ENCODE measurements around the gene LYVE1.

The LYVE1 gene

DNA sequence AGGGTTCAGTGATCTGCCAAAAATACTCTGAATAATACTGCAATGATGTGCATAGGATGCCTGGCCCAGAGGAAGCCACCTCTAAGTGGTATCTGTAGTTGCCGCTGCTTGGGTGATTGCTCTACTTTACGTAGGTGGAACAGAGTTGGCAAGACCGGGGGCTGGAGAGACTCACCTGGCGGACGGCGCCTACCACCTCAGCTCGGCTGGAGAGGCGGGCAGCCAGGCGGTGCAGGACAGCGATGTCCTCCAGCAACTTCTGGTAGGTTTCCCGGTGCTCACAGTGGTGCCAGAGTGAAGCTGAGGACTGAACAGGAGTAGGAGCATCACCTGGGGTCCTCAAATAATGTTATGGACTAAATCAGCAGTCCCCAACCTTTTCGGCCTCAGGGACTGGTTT, 34.5 kb upstream of the LYVE1 start:
- TF ChIP-seq, protein P1, sequence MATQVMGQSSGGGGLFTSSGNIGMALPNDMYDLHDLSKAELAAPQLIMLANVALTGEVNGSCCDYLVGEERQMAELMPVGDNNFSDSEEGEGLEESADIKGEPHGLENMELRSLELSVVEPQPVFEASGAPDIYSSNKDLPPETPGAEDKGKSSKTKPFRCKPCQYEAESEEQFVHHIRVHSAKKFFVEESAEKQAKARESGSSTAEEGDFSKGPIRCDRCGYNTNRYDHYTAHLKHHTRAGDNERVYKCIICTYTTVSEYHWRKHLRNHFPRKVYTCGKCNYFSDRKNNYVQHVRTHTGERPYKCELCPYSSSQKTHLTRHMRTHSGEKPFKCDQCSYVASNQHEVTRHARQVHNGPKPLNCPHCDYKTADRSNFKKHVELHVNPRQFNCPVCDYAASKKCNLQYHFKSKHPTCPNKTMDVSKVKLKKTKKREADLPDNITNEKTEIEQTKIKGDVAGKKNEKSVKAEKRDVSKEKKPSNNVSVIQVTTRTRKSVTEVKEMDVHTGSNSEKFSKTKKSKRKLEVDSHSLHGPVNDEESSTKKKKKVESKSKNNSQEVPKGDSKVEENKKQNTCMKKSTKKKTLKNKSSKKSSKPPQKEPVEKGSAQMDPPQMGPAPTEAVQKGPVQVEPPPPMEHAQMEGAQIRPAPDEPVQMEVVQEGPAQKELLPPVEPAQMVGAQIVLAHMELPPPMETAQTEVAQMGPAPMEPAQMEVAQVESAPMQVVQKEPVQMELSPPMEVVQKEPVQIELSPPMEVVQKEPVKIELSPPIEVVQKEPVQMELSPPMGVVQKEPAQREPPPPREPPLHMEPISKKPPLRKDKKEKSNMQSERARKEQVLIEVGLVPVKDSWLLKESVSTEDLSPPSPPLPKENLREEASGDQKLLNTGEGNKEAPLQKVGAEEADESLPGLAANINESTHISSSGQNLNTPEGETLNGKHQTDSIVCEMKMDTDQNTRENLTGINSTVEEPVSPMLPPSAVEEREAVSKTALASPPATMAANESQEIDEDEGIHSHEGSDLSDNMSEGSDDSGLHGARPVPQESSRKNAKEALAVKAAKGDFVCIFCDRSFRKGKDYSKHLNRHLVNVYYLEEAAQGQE (IDR thresholded peaks at IDR 0.05; ENCODE audit: insufficient read depth in 1 of 2, low read depth in 2 of 2, low read length in 2 of 2) = no peak
- TF ChIP-seq POLR2AphosphoS5 (IDR thresholded peaks at IDR 0.05; ENCODE audit: low read depth, low read length) = no peak

DNA sequence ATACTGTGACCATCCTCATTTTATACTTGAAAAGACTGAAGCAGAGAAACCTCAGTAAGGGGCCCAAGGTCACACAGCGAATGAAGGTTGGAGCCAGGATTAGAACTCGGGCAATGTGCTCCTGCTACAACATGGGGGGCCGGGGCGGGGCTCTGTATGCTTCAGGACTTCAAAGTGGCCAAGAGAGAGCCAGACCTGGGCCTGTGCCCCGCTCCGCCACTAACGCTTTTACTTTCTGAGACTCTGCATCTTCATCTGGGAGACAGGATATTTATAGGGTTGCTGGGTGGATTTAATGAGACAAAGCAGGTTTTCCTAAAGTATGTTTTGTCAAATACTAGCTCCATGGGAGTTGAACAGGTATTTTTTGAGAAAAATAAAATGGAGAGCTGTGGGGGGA, 33.9 kb upstream of the LYVE1 start:
- no peak for TF ChIP-seq TAF1 (IDR thresholded peaks at IDR 0.05; ENCODE audit: borderline replicate concordance, insufficient read depth, low read length)

DNA sequence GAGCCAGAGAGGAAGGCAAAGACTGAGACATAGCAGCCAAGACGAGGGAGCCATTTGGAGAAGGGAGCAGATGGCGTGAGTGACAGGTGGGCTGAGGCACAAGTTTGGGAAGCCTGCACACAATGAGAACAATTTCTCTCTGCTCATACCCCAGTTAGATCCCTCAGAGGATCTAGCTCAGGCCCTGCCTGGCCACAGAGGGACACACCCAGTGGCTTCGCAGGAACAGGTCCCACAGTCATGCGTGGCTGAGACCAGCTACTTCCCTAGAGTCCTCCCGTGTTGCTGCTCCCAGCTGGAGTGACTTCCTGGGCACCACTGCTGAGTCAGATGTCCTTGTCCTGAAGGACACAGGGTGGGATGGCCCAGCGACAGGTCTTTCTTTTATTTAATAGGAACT, 33.4 kb upstream of the LYVE1 start:
- TF ChIP-seq POLR2AphosphoS5 (IDR thresholded peaks at IDR 0.05; ENCODE audit: low read depth, low read length) (no peak), SIN3A (IDR thresholded peaks at IDR 0.05; ENCODE audit: borderline replicate concordance, insufficient read depth, low read length) (no peak), TAF1 (IDR thresholded peaks at IDR 0.05; ENCODE audit: borderline replicate concordance, insufficient read depth, low read length) (no peak), FOXP2 (optimal IDR thresholded peaks at IDR 0.05; ENCODE audit: borderline replicate concordance, extremely low read depth, extremely low read length, insufficient read depth) (no peak)
- TF ChIP-seq, protein P1 (IDR thresholded peaks at IDR 0.05; ENCODE audit: insufficient read depth in 1 of 2, low read depth in 2 of 2, low read length in 2 of 2) = no peak

DNA sequence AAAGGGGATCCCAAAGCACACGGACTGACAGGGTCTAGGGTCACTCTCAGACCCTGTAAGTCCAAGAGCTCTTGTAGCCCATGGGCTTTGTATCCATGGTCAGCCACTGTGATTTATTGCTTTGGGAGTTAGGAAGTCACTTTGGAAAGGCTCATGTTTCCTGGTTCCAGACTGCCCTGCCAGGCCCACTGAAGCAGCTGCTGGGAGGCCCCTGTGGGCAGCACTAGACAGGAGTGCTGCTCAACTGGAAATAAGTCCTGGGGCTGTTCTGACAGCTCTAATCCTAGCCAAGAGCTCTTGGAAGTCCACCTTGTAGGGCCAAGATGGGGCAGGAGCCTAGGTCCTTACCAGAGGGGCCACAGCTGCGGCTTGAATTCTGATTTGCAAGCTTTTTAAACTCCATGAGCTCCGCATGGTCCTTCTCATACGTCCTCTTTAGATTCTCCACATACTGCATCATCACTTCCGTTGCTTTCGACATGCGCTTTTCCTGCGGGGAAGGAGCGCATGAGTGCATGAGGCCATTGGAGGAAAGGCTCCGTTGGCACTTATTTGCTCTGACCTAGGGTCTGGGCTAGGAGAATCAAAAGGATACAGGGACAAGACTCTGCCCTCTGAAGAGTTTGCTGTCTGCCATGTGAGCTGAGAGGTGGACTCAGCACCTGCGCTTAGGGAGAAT, 32.2 kb upstream of the LYVE1 start:
- TF ChIP-seq FOXP2 (optimal IDR thresholded peaks at IDR 0.05; ENCODE audit: borderline replicate concordance, extremely low read depth, extremely low read length, insufficient read depth) (no peak), TAF1 (IDR thresholded peaks at IDR 0.05; ENCODE audit: borderline replicate concordance, insufficient read depth, low read length) (no peak), POLR2AphosphoS5 (IDR thresholded peaks at IDR 0.05; ENCODE audit: low read depth, low read length) (no peak), SIN3A (IDR thresholded peaks at IDR 0.05; ENCODE audit: borderline replicate concordance, insufficient read depth, low read length) (no peak)
- TF ChIP-seq, protein P1 (IDR thresholded peaks at IDR 0.05; ENCODE audit: insufficient read depth in 1 of 2, low read depth in 2 of 2, low read length in 2 of 2) = no peak

DNA sequence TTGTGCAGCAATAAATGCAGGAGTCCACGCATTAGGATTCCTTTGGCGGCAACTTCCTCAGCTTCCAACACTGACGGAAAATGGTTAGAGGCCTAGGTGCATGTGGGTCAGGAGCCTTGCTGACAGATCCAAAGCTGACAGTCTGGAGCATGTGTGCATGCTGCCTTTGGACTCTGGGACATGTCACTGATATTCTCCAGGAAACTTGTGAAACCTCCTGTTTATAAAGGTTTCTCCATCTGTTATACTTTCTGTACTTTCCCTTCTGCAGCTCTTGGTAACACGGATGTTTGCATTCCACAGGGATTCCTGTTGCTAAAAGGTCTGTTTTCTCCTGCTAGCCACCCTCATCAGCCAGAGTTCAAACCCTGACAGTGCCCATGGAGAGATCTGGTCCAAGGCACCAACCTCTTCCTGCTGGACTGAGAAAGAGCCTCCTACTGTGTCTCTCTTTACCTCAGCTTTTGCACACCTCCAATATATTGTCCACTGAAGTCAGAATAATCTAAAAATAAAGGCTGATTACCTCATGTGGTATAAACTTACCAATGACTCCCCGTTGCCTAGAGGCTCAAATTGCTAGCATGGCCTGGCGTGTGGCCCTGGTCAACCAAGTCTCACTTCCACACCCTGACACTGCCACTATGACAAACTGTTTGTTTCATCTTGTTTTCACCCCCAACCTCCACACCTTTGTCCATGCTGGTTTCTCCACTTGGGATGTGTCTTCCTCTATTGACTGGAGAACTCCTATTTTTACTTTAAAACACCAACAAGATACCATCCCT, 31.1 kb upstream of the LYVE1 start:
- TF ChIP-seq SIN3A (IDR thresholded peaks at IDR 0.05; ENCODE audit: borderline replicate concordance, insufficient read depth, low read length) (no peak), POLR2AphosphoS5 (IDR thresholded peaks at IDR 0.05; ENCODE audit: low read depth, low read length) (no peak), FOXP2 (optimal IDR thresholded peaks at IDR 0.05; ENCODE audit: borderline replicate concordance, extremely low read depth, extremely low read length, insufficient read depth) (no peak), TAF1 (IDR thresholded peaks at IDR 0.05; ENCODE audit: borderline replicate concordance, insufficient read depth, low read length) (no peak)
- TF ChIP-seq, protein P1 (IDR thresholded peaks at IDR 0.05; ENCODE audit: insufficient read depth in 1 of 2, low read depth in 2 of 2, low read length in 2 of 2) = no peak
